Raji (cell line): ENCODE data around the gene SLC9A8.

Experiments used
- POLR2A ChIP-seq: IDR thresholded peaks from 2 replicates; pipeline ENCODE4 v1.6.1; 2011; ENCODE audit warnings: low read depth, low read length, control low read depth; ENCODE audit not compliant: insufficient read depth

The SLC9A8 gene

DNA sequence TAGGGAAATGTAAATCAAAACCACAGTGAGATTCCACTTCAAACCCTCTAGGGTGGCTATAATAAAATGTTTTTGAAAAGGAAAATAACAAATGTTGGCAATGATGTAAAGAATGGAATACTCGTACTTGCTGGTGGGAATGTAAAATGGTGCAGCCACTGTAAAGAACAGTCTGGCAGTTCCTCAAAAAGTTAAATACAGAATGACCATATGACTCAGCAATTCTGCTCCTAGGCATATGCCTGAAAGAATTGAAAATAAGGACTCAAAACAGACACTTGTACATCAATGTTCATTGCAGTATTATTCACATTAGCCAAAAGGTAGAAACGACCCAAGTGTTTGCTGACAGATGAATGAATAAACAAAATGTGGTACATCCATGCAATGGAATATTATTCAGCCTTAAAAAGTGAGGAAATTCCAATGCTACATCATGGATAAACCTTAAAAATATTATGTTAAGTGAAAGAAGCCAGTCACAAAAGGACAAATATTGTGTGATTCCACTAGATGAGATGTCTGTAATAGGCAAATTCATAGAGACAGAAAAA lies 113.3 kb downstream of the SLC9A8 start:
- no peak for TF ChIP-seq POLR2A

DNA sequence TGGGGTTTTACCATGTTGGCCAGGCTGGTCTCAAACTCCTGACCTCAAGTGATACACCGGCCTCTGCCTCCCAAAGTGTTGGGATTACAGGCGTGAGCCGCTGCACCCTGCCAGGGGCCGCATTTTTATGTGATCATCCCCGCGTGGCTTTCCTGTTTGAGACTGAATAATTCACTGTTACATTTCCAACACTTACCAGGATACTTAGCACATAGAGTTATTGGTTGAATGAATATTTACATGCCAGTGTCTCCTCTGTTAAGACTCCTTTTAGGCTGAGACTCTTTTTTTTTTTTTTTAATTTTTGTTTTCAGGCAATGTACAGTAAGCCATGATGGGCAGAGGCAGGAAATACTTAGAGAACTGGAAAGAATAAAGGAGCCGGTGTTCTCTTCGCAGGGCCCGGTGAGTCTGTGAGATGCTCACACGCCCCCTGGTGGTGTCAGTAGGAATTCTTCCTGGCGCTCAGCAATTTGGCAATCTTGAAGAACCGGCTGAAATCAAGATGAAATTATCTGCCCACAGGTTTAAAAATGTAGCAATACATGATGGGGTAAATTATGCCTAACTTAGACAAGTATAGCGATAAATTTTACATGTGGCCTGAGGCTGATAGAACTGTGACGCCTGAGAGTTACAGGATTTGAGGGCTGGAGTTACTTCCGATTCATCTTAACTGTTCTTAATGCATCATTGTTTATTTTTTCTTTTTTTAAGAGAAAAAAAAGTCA lies 115.9 kb downstream of the SLC9A8 start:
- TF ChIP-seq POLR2A: no peak

DNA sequence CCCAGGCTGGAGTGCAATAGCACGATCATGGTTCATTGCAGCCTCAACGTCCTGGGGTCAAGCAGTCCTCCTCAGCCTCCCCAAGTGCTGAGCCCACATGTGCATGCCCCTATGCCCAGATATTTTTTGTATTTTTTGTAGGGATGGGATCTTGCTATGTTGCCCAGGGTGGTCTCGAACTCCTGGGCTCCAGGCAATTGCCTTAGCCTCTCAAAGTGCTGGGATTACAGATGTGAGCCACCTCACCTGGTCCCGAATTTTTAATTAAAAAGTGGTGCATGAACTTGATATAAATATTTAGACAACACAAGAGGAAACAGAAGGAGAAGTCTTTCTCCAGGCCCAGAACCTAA lies 116.5 kb downstream of the SLC9A8 start:
- TF ChIP-seq POLR2A: no peak

DNA sequence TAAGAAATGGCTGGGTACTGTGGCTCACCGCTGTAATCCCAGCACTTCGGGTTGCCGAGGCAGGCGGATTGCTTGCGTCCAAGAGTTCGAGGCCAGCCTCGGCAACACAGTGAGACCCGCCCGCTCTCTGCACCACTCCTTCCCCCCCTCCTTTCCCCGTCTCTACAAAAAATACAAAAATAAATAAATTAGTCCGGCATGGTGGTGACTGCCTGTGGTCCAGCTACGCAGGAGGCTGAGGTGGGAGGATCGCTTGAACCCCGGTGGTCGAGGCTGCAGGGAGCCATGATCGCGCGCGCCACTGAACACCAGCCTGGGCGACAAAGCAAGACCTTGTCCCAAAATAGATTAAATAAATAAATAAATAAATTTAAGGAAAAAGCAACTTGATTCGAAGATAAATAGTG lies 123.1 kb downstream of the SLC9A8 start:
- TF ChIP-seq POLR2A: no peak

DNA sequence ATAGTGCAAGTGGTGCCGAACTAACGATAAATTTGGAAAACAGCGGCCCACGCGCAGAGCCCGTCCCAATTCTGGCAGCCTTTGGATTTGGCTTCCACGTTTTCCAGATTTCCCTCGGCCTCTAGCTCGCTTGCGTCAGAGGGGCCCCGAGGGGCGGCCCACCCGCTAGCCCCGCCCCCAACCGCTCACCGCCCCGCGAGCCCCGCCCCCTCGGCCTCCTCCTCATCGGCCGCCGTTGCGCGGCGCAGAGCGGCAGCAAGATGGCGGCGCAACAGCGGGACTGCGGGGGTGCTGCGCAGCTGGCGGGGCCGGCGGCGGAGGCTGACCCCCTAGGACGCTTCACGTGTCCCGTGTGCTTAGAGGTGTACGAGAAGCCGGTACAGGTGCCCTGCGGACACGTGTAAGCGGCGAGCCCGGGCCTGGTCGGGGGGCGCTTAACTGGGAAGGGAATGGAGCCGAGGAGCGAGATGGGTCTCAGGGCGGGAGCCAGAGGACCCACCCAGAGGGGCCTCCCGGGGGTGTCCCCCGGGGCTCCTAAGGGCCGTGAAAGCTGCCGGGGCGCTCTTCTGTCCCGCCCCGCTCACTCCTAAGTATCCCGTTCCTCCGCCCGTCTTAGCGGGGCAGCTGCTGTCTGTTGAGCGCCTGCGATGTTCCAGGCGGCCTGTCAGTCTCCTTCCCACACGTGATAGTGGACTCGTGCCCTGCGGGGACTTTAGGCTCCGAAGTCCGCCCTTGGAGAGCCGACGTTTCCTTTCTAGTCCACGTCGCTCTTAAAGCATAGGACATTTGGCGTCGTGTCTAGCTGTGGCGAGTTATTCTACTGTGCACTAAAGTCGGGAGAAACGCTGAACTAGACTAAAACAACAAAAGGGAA lies 123.8 kb downstream of the SLC9A8 start, which contains the start of gene RNF114:
TSS of gene RNF114 (plus strand) at position 245 of the 874 bp plus-strand sequence. CDS start at position 261, 16 bp downstream.
- TF ChIP-seq POLR2A: peak; percentile 88

DNA sequence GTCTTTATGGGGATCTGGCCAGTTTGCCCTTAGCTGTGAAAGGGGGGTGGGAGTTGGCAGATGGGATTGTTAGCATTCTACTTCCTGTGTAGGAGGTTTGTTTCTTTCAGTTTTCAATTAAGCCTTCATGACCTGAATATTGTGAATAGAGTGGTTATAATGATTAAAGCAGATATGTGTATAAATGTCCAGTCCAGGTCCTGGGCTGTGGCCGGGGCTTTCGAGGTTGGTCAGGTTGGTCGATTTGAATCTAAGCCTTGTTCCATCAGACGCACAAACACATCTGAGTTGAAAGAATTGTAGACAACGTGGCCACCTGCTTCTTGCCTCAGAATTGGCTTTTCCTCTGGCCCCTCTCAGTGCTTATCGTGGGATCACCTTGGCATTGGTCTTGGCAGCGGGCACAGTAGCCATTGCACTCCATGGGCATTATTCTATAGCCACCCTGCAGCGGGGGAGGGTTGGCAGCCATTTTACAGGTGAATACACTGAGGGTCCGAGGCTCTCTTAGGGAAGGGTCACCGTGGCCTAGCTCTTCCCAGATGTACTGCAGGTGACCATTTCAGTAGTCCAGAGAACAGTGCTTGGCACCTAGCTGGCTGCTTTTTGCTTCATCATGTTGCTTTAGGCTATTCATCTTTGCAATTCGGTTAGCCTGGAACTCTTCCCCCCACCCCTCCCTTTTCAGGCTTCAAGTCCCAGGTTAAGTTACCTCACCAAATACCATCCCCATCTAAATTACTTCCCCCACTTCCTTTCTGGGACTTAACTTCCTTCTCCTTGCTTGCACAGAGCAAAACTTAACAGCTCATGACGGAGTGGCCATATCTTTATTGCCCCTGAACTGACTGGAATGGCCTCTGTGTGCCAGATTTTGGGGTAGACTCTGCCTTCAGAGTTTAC lies 124.7 kb downstream of the SLC9A8 start:
- no peak for TF ChIP-seq POLR2A

DNA sequence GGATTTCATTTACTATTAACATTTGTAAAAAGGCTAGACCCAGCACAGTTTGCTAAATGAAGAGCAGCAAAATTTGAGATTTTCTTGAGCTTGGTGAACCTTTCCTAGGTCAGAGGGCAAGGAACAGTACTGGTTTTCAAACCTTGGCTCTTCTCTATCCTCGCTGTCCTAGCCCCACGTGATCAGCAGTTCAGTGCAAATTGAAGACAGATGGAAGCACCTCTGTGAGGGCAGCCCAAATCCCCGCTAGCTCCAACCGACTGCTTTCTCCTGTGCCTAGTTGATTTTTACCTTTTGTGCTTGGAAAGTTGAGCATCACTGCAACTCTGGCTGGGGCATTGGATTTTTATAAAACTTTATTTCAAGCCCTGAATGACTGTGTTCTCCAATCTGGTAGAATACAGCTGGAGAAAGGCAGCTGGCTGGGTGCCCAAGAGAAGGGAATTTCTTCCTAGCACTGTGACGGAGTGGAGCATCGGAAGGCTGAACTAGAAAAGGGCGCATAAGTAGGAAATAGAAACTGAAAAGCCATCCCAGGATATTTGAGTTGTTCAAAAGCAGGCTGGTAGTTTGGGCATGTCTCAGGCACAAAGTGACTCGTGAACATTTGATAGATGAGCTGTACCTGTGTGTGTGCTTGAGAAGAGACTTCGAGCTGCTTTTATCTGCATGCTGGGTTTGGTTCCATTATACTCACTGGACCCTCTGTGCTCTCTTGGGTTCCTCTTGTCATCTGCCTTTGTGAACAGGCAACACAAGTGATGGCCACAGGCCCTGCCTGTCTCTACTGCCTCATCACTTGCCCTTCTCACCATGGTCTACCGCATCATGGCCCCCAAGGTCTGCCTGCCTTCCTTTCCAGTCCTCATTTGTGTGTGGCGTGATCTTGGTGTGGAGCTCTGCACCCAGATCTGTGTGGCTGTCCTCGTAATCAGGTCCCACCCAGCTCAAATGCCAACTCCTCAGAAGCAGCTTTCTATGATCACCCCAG lies 125.8 kb downstream of the SLC9A8 start:
- no peak for TF ChIP-seq POLR2A

DNA sequence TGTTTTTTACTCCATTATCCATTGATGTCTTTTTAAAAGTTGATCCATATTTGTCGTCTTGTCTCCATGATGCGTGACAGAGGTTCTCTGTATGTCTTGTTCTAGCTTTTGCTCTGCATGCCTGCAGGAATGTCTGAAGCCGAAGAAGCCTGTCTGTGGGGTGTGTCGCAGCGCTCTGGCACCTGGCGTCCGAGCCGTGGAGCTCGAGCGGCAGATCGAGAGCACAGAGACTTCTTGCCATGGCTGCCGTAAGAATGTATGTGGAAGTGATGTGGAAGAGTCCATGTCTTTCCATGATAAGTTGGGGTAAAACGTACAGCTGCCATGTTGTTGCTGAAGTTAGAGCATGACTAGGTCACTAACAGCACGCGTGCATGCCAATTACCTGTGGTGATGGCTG lies 128.8 kb downstream of the SLC9A8 start:
- TF ChIP-seq POLR2A: no peak
